Panc1 (cell line): ENCODE results near the gene GCSAM.

Experiments used
- POLR2AphosphoS5 ChIP-seq: IDR thresholded peaks from 2 replicates; pipeline ENCODE4 v1.6.1; 2012; ENCODE audit warnings: mild to moderate bottlenecking, low read depth, low read length, moderate library complexity
- SIN3A ChIP-seq: IDR thresholded peaks from 2 replicates; pipeline ENCODE4 v1.6.1; 2012; ENCODE audit warnings: low read depth, mild to moderate bottlenecking, low read length, moderate library complexity, borderline replicate concordance; ENCODE audit not compliant: insufficient read depth
- TCF7L2 ChIP-seq: IDR thresholded peaks from 2 replicates; pipeline ENCODE4 v1.6.1; 2011; ENCODE audit warnings: mild to moderate bottlenecking, low read depth, low read length, inconsistent platforms
- TF ChIP-seq, protein P1 (sequence below): fragments of 450-650 bp; IDR thresholded peaks from 2 replicates; pipeline ENCODE4 v1.5.1; 2017; ENCODE audit warnings: mild to moderate bottlenecking
- TF ChIP-seq, protein P2 (sequence below), 2 experiments: IDR thresholded peaks; 2 replicates each; pipeline ENCODE4 v1.6.1; 2011 to 2012; ENCODE audit warnings: low read depth in 2 of 2, control low read depth in 1 of 2, low read length in 1 of 2, mild to moderate bottlenecking in 1 of 2, moderate library complexity in 1 of 2; ENCODE audit not compliant: insufficient read depth in 1 of 2

DNA sequence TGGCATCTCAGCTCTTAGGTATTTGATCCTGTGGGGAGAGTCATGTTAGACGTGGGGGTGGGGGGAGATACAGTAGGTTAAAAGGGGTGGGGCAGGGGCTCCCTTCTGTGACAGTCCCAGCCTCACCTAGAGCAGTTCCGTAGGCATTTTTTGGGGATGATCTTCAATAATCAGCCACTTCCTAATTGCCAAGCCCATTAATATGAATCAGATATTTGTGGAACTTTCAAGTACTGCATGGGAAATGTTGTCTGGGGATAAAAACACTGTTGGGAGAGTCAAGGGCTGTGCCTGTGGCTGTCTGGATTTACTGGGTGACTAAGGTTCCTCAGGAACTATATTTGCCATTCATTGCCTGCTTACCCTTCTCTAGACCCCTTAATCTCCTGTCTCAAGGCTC is 37.3 kb downstream of the GCSAM start:
- TF ChIP-seq, protein P1, sequence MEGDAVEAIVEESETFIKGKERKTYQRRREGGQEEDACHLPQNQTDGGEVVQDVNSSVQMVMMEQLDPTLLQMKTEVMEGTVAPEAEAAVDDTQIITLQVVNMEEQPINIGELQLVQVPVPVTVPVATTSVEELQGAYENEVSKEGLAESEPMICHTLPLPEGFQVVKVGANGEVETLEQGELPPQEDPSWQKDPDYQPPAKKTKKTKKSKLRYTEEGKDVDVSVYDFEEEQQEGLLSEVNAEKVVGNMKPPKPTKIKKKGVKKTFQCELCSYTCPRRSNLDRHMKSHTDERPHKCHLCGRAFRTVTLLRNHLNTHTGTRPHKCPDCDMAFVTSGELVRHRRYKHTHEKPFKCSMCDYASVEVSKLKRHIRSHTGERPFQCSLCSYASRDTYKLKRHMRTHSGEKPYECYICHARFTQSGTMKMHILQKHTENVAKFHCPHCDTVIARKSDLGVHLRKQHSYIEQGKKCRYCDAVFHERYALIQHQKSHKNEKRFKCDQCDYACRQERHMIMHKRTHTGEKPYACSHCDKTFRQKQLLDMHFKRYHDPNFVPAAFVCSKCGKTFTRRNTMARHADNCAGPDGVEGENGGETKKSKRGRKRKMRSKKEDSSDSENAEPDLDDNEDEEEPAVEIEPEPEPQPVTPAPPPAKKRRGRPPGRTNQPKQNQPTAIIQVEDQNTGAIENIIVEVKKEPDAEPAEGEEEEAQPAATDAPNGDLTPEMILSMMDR = no peak
- no peak for TF ChIP-seq POLR2AphosphoS5
- no peak for TF ChIP-seq TCF7L2
- TF ChIP-seq, protein P2, sequence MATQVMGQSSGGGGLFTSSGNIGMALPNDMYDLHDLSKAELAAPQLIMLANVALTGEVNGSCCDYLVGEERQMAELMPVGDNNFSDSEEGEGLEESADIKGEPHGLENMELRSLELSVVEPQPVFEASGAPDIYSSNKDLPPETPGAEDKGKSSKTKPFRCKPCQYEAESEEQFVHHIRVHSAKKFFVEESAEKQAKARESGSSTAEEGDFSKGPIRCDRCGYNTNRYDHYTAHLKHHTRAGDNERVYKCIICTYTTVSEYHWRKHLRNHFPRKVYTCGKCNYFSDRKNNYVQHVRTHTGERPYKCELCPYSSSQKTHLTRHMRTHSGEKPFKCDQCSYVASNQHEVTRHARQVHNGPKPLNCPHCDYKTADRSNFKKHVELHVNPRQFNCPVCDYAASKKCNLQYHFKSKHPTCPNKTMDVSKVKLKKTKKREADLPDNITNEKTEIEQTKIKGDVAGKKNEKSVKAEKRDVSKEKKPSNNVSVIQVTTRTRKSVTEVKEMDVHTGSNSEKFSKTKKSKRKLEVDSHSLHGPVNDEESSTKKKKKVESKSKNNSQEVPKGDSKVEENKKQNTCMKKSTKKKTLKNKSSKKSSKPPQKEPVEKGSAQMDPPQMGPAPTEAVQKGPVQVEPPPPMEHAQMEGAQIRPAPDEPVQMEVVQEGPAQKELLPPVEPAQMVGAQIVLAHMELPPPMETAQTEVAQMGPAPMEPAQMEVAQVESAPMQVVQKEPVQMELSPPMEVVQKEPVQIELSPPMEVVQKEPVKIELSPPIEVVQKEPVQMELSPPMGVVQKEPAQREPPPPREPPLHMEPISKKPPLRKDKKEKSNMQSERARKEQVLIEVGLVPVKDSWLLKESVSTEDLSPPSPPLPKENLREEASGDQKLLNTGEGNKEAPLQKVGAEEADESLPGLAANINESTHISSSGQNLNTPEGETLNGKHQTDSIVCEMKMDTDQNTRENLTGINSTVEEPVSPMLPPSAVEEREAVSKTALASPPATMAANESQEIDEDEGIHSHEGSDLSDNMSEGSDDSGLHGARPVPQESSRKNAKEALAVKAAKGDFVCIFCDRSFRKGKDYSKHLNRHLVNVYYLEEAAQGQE (IDR thresholded peaks at IDR 0.05; ENCODE audit: insufficient read depth in 1 of 2, low read depth in 2 of 2, low read length in 1 of 2) = no peak
- TF ChIP-seq SIN3A = no peak
